Lower leg skin (tissue), 4 donors: ENCODE results near the gene BRD4. TPM values are rescaled to one million over a fixed set of nuclear protein-coding genes. Genes with fewer than 3 reads are reported as not detected.

Experiments used
- DNase-seq, 2 donors: peaks; one replicate each; pipeline ENCODE4 v3.0.0-alpha.2; 2019; ENCODE audit warnings: low spot score in 2 of 2
- H3K4me3 ChIP-seq: fragments of 200-600 bp; sonication (generic); 2 replicates; pipeline ENCODE4 v1.5.1; 2017; ENCODE audit warnings: mild to moderate bottlenecking, low read depth; ENCODE audit not compliant: poor library complexity, severe bottlenecking
- CTCF ChIP-seq, 3 donors: fragments of 450-650 bp; IDR thresholded peaks; one replicate each; pipeline ENCODE4 v1.5.1; 2016; ENCODE audit warnings: antibody characterized with exemption in 3 of 3, mild to moderate bottlenecking in 3 of 3, moderate library complexity in 2 of 3
- POLR2A ChIP-seq, 2 donors: fragments of 450-650 bp; IDR thresholded peaks; one replicate each; pipeline ENCODE4 v1.6.1; 2016 to 2017; ENCODE audit warnings: antibody characterized with exemption in 2 of 2, mild to moderate bottlenecking in 1 of 2, moderate library complexity in 1 of 2
- WGBS, 2 donors: methylation state at CpG; one replicate each; pipeline ENCODE4 v1.1.5; 2018; 5-methylcytosine and 5-hydroxymethylcytosine counted together
- intact Hi-C: fragments of 100-400 bp; cut with DNase I; formaldehyde crosslinking; loops from one replicate; pipeline ENCODE4 v1.15.0; 2023; ENCODE audit warnings: low total_unique reads
- total RNA-seq, 4 donors: library from RNA; depleted of rRNA; stranded (reverse); fragments of >200 nt; gene quantifications; one replicate each; pipeline ENCODE4 v1.1.0, GENCODE V29; 2016

Gene BRD4
- total RNA-seq, 4 donors from 2014 or later, result 34.8 to 78.6 (median 49.2) TPM

GRCh38 chr19:15287496-15287895 lies 44.8 kb downstream of the BRD4 start:
- intact Hi-C loops, result no loop called here
- 73 to 79% methylated on average over 10 of the region's 10 CpGs for WGBS, 2 donors
- TF ChIP-seq CTCF (IDR thresholded peaks at IDR 0.05) (no peak), POLR2A (IDR thresholded peaks at IDR 0.05) (no peak)
- no peak for DNase-seq
- no peak overlapping the region for H3K4me3 ChIP-seq

GRCh38 chr19:15286688-15287365 lies 45.5 kb downstream of the BRD4 start:
- TF ChIP-seq CTCF (IDR thresholded peaks at IDR 0.05) (no peak), POLR2A (IDR thresholded peaks at IDR 0.05) (no peak)
- DNase-seq, result no peak
- WGBS, 2 donors, result 56 to 58% methylated on average over 4 of the region's 4 CpGs
- intact Hi-C loops, result no loop called here
- H3K4me3 ChIP-seq, result no peak overlapping the region

GRCh38 chr19:15285896-15286591 lies 46.3 kb downstream of the BRD4 start:
- no peak overlapping the region for H3K4me3 ChIP-seq
- intact Hi-C loops, result no loop called here
- WGBS, 2 donors, result 72 to 78% methylated on average over 11 of the region's 11 CpGs
- no peak for DNase-seq
- TF ChIP-seq CTCF (IDR thresholded peaks at IDR 0.05) (no peak), POLR2A (IDR thresholded peaks at IDR 0.05) (no peak)

- intact Hi-C loops, result no loop called here
- 67 to 84% methylated on average over 3 of the region's 3 CpGs for WGBS, 2 donors
- DNase-seq, result no peak
- TF ChIP-seq CTCF (IDR thresholded peaks at IDR 0.05), result no peak
- no peak for TF ChIP-seq POLR2A (IDR thresholded peaks at IDR 0.05)
- H3K4me3 ChIP-seq, result no peak overlapping the region
These were observed 47.4 kb downstream of the BRD4 start for GRCh38 chr19:15284896-15285295.

- intact Hi-C loops, result no loop called here
- WGBS, 2 donors, result 89 to 92% methylated on average over 5 of the region's 5 CpGs
- no peak for DNase-seq
- H3K4me3 ChIP-seq, result no peak overlapping the region
- TF ChIP-seq CTCF (IDR thresholded peaks at IDR 0.05) (no peak), POLR2A (IDR thresholded peaks at IDR 0.05) (no peak)
These were observed 48.2 kb downstream of the BRD4 start for GRCh38 chr19:15284091-15284490.
